Measurements from ENCODE around the gene LSM6.

DNA sequence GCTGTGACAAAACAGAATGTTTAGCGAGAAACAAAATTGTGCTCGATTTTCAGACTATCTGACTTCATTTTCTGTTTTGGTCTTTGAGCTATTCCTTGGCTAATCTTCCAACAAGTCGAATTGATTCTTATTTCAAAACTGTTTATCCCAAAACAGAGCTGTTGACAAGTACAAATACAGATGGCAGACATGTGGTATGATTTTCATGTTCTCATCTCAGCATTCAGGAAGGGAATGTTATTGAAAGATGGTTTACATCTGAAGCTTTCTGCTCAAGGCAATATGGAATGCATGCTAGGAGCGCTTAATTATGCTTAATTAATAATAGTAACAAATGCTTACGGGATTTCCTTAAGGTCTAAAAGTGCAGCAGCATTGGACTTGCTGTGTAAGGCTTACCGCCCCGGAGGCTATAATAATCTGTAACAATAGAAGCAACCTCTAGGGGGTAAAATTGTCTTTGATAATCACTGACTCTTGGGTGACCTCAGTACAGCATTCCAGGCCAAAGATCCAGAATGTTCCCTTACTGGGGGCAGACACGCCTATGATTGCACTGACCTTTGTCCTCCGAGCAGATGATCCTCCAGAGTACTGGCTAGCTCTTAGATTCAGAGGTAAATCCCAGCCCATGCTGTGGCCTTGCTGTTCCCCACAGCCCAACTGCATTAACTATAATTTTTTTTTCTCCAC lies 16.4 kb downstream of the LSM6 start:
- TF ChIP-seq EZH2 (optimal IDR thresholded peaks at IDR 0.05; ENCODE audit: low read depth, low read length): no peak
- TF ChIP-seq, protein P1, sequence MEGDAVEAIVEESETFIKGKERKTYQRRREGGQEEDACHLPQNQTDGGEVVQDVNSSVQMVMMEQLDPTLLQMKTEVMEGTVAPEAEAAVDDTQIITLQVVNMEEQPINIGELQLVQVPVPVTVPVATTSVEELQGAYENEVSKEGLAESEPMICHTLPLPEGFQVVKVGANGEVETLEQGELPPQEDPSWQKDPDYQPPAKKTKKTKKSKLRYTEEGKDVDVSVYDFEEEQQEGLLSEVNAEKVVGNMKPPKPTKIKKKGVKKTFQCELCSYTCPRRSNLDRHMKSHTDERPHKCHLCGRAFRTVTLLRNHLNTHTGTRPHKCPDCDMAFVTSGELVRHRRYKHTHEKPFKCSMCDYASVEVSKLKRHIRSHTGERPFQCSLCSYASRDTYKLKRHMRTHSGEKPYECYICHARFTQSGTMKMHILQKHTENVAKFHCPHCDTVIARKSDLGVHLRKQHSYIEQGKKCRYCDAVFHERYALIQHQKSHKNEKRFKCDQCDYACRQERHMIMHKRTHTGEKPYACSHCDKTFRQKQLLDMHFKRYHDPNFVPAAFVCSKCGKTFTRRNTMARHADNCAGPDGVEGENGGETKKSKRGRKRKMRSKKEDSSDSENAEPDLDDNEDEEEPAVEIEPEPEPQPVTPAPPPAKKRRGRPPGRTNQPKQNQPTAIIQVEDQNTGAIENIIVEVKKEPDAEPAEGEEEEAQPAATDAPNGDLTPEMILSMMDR (IDR thresholded peaks at IDR 0.05; ENCODE audit: low read length): no peak
